HG03571 (cell line): ENCODE results near the gene NBEAL1.
"Not testable (repeated sequence)": the region's sequence is repeated elsewhere in the genome, so short reads cannot be mapped to it uniquely, and the experiment has no call there.

Source experiments
- ATAC-seq: cut with Tn5 transposase; IDR thresholded peaks from one replicate; pipeline ENCODE4 v1.9.1; 2021; ENCODE audit not compliant: unreplicated experiment

The NBEAL1 gene

GRCh38 chr2:203105996-203106395 lies 91.3 kb downstream of the NBEAL1 start:
- ATAC-seq: no peak

GRCh38 chr2:203110496-203110895 lies 95.8 kb downstream of the NBEAL1 start:
- not testable (repeated sequence) for ATAC-seq

- ATAC-seq: no peak
These were observed 97.7 kb downstream of the NBEAL1 start for GRCh38 chr2:203112342-203112741.

GRCh38 chr2:203115201-203115700 lies 100.6 kb downstream of the NBEAL1 start:
- not testable (repeated sequence) for ATAC-seq

- no peak for ATAC-seq
These were observed 107.8 kb downstream of the NBEAL1 start for GRCh38 chr2:203122317-203122986.

GRCh38 chr2:203126996-203127395 lies 112.3 kb downstream of the NBEAL1 start:
- ATAC-seq: no peak

- no peak for ATAC-seq
These were observed 120.4 kb downstream of the NBEAL1 start for GRCh38 chr2:203135105-203135504.

- no peak for ATAC-seq
These were observed 128.7 kb downstream of the NBEAL1 start for GRCh38 chr2:203143391-203143790.

GRCh38 chr2:203149194-203149593 lies 134.5 kb downstream of the NBEAL1 start:
- ATAC-seq: no peak

GRCh38 chr2:203155406-203155805 lies 140.7 kb downstream of the NBEAL1 start:
- ATAC-seq: no peak

GRCh38 chr2:203162722-203163121 lies 148.0 kb downstream of the NBEAL1 start:
- not testable (repeated sequence) for ATAC-seq

GRCh38 chr2:203164311-203164935 lies 149.7 kb downstream of the NBEAL1 start:
- no peak for ATAC-seq

- no peak for ATAC-seq
These were observed 153.1 kb downstream of the NBEAL1 start for GRCh38 chr2:203167751-203168150.

GRCh38 chr2:203170502-203170901 lies 155.8 kb downstream of the NBEAL1 start:
- ATAC-seq: no peak

GRCh38 chr2:203175371-203175770 lies 160.7 kb downstream of the NBEAL1 start:
- ATAC-seq: no peak

GRCh38 chr2:203177361-203177760 lies 162.7 kb downstream of the NBEAL1 start:
- ATAC-seq: no peak

- ATAC-seq: no peak
These were observed 171.2 kb downstream of the NBEAL1 start for GRCh38 chr2:203185864-203186263.

- not testable (repeated sequence) for ATAC-seq
These were observed 175.9 kb downstream of the NBEAL1 start for GRCh38 chr2:203190547-203190946.

- ATAC-seq: not testable (repeated sequence)
These were observed 176.4 kb downstream of the NBEAL1 start for GRCh38 chr2:203191026-203191425.

GRCh38 chr2:203191961-203192360 lies 177.3 kb downstream of the NBEAL1 start:
- ATAC-seq: no peak

- ATAC-seq: no peak
These were observed 180.8 kb downstream of the NBEAL1 start for GRCh38 chr2:203195331-203196036.

GRCh38 chr2:203200866-203201265 lies 186.2 kb downstream of the NBEAL1 start:
- no peak for ATAC-seq
